HG02571 (cell line): ENCODE data around the gene GET4.

Experiments used
- ATAC-seq: cut with Tn5 transposase; IDR thresholded peaks from one replicate; pipeline ENCODE4 v1.9.1; 2021; ENCODE audit warnings: mild to moderate bottlenecking, moderate library complexity; ENCODE audit not compliant: unreplicated experiment

GET4 gene

GRCh38 chr7:885261-885892, 9.0 kb downstream of the GET4 start:
- ATAC-seq, result no peak

- ATAC-seq, result no peak
These were observed 9.7 kb downstream of the GET4 start for GRCh38 chr7:885893-886625.

GRCh38 chr7:886626-887487, 10.5 kb downstream of the GET4 start:
- ATAC-seq, result no peak

GRCh38 chr7:887488-887820, 11.1 kb downstream of the GET4 start:
- no peak for ATAC-seq

- ATAC-seq, result no peak
These were observed 12.0 kb downstream of the GET4 start for GRCh38 chr7:888081-889024.

GRCh38 chr7:889025-889390, 12.7 kb downstream of the GET4 start:
- no peak for ATAC-seq

- ATAC-seq, result no peak
These were observed 13.0 kb downstream of the GET4 start for GRCh38 chr7:889391-889790.

GRCh38 chr7:890868-891267, 14.5 kb downstream of the GET4 start:
- ATAC-seq, result no peak

GRCh38 chr7:891291-891690, 14.9 kb downstream of the GET4 start:
- no peak for ATAC-seq

GRCh38 chr7:891805-892204, 15.5 kb downstream of the GET4 start:
- no peak for ATAC-seq

GRCh38 chr7:892648-893593, 16.6 kb downstream of the GET4 start:
- ATAC-seq, result no peak

GRCh38 chr7:893686-894085, 17.3 kb downstream of the GET4 start:
- no peak for ATAC-seq

GRCh38 chr7:894164-894867, 18.0 kb downstream of the GET4 start:
- ATAC-seq, result no peak

- ATAC-seq, result no peak
These were observed 18.6 kb downstream of the GET4 start for GRCh38 chr7:894927-895450.

- ATAC-seq, result no peak
These were observed 19.2 kb downstream of the GET4 start for GRCh38 chr7:895451-896052.

GRCh38 chr7:896346-897075, 20.2 kb downstream of the GET4 start:
- no peak for ATAC-seq

- ATAC-seq, result no peak
These were observed 20.7 kb downstream of the GET4 start for GRCh38 chr7:897086-897485.
